ENCODE measurements around the gene SKIC8.

SKIC8 gene

DNA sequence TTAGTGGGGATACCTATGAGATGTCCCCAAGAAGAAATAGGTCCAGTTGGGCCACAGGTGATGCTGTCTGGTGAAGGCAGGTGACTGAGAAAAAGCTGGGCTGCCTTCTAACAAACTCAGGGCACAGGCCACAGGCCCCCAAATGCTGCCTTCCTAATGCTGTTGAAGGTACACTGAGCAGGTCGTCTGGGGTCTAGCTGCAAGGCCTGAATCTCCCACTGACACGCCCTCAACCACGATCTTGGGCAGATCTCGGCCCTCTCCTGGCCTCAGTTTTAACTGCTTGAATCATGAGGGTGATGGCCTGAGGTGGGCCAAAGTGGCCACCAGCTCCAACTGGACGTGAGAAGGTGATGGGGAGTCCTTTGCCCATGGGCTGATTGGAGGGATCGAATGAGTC lies 62.9 kb downstream of the SKIC8 start:
- TF ChIP-seq JUND (IDR thresholded peaks at IDR 0.05; ENCODE audit: low read depth): no peak
- in situ Hi-C loops (cut with HindIII; ENCODE audit: low pct_unique_long_range_greater_than_20kb, low sequenced_read_pairs): no loop called here

GRCh38 chr15:78234515-78235040 lies 64.8 kb downstream of the SKIC8 start, which contains the start of gene ACSBG1:
Gene ACSBG1, minus strand, starts transcription at chr15:78234565. Its CDS starts 64 bp downstream, at chr15:78234501.
- in situ Hi-C loops (cut with HindIII; ENCODE audit: low pct_unique_long_range_greater_than_20kb, low sequenced_read_pairs): no loop called here
- TF ChIP-seq JUND (IDR thresholded peaks at IDR 0.05; ENCODE audit: low read depth): no peak
- no peak for DNase-seq (ENCODE audit: low read depth in 1 of 2, low spot score in 1 of 2)

More for the DNA sequence above, 62.9 kb downstream of the SKIC8 start:
- DNase-seq (ENCODE audit: low read depth in 1 of 2, low spot score in 1 of 2): no peak

GRCh38 chr15:78233496-78233895 lies 65.9 kb downstream of the SKIC8 start:
- DNase-seq (ENCODE audit: low read depth in 1 of 2, low spot score in 1 of 2): no peak
- in situ Hi-C loops (cut with HindIII; ENCODE audit: low pct_unique_long_range_greater_than_20kb, low sequenced_read_pairs): no loop called here
- no peak for TF ChIP-seq JUND (IDR thresholded peaks at IDR 0.05; ENCODE audit: low read depth)
